GM19099 (cell line): Measurements from ENCODE around the gene MPRIP.

ENCODE experiments used
- POLR2A ChIP-seq: IDR thresholded peaks from 3 replicates; pipeline ENCODE4 v1.6.1; 2011; ENCODE audit warnings: low read depth; ENCODE audit not compliant: insufficient read length; ENCODE audit errors: extremely low read depth

Gene MPRIP

DNA sequence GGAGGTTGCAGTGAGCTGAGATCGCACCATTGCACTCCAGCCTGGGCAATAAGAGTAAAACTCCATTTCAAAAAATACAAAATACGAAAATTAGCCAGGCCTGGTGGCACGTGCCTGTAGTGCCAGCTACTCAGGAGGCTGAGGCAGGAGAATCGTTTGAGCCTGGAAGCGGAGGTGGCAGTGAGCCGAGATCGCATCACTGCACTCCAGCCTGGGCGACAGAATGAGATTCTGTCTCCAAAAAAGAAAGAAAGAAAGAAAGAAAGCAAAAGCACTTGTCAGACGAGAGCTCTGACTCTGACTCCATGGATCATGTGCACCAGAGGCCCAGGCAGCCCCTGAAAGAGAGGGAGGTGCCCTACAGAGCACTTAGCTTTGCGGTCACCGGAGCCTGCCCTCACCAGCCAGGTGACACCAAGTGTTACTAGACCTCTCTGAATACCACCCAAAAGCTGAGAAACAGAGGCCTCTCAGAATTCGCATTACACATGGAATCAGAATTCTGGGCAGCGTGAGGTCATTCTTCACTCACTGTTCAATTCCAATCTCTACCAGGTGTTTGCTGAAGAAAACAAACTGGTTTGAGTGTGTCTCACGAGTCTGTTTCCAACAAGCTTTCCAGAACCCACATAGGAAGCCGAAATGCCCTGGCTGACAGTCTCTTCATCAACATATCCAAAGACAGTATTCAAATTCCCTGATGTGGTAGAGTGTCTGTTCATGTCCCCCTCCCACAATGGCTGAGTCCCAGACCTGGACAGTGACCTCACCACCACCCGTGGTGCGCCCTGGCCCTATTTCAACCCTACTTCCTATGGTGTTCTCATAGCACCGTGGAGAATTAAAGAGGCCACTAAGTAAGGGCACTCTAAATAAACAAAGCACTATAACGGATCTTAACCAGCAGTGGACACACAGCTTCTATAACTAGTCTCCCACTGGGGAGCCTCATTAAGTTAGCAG is 193.2 kb downstream of the MPRIP start:
- no peak for TF ChIP-seq POLR2A

GRCh38 chr17:17236295-17237025 is 194.2 kb downstream of the MPRIP start:
- TF ChIP-seq POLR2A, result no peak

DNA sequence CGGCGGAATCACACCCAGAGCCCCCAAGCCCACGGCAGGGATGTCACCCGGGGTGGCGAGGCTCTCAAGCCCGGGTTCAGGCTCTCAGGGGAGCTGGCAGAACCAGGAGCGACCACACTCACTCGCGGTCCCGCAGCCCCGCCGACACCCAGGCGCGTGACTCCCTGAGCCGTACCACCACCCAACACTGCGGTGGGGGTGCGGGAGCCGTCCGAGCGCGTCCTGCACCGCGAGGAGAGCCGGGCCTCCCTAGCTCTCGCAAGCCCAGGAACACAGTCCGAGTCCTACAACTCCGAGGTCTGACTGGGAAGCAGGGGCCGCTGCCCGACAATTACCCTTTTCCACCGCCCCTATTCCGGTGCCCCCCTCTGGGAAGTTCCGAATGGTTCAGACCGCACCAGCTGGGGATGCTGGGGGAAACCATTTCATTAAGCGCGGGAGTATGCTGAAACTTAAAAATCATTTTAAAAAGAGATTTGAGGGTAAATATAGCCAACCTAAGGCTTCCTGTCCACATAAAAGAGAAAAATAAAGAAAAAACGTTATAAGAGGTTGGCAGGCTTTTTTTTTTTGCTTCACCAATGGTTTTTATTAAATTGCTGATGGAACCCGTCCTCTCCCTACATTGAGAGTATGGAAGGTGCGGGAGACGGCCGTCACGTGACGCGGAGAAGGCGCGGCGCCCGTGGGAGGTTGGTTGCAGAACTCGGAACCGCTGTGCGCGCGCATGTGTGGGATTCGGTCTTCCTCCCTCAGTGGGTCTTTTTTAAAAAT is 195.0 kb downstream of the MPRIP start, which contains the start of gene FLCN:
Gene FLCN (minus strand): TSS at position 143 of the 774 bp plus-strand sequence. CDS start 9,031 bp downstream, outside the sequence.
- TF ChIP-seq POLR2A, result peak; percentile 92

- TF ChIP-seq POLR2A, result no peak
Observed at GRCh38 chr17:17239832-17240231, 197.6 kb downstream of the MPRIP start.

- no peak for TF ChIP-seq POLR2A
Observed at GRCh38 chr17:17241656-17242055, 199.4 kb downstream of the MPRIP start.

DNA sequence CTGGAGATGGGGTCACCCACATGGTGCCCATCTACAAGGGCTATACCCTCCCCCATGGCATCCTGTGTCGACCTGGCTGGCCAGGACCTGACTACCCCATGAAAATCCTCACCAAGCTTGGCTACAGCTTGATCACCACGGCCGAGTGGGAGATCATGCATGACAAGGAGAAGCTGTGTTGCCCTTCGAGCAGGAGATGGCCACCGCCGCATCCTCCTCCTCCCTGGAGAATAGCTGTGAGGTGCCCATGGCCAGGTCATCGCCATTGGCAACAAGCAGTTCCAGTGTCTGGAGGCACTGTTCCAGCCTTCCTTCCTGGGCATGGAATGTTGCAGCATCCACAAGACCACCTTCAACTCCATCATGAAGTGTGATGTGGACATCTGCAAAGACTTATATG is 200.0 kb downstream of the MPRIP start:
- no peak for TF ChIP-seq POLR2A
